Smooth muscle cell (in vitro differentiated cells): ENCODE data around the gene FAM13B. TPM values are rescaled to one million over a fixed set of nuclear protein-coding genes. Genes with fewer than 3 reads are reported as not detected.
"Not testable (repeated sequence)": the region's sequence is repeated elsewhere in the genome, so short reads cannot be mapped to it uniquely, and the experiment has no call there.

Source experiments
- DNase-seq: peaks from one replicate; lab custom pipeline; 2025; ENCODE audit not compliant: unreplicated experiment; lab: John Stamatoyannopoulos, UW
- H2AFZ ChIP-seq: fragments of 200-600 bp; sonication (generic); 2 replicates; pipeline ENCODE4 v1.6.0; 2016; ENCODE audit warnings: antibody characterized with exemption, low read depth, mild to moderate bottlenecking
- H3F3A ChIP-seq: fragments of 200-600 bp; sonication (generic); 2 replicates; pipeline ENCODE4 v1.6.0; 2017; ENCODE audit warnings: antibody characterized with exemption, low read depth
- H3K27ac ChIP-seq: fragments of 200-600 bp; sonication (generic); 2 replicates; pipeline ENCODE4 v1.5.1; 2016; ENCODE audit warnings: low read depth, mild to moderate bottlenecking
- H3K27me3 ChIP-seq: fragments of 200-600 bp; sonication (generic); 2 replicates; pipeline ENCODE4 v1.6.1; 2016; ENCODE audit warnings: low read depth, mild to moderate bottlenecking
- H3K36me3 ChIP-seq: fragments of 200-600 bp; sonication (generic); 2 replicates; pipeline ENCODE4 v1.5.1; 2016; ENCODE audit warnings: low read depth
- H3K4me1 ChIP-seq: fragments of 200-600 bp; sonication (generic); 2 replicates; pipeline ENCODE4 v1.5.1; 2016; ENCODE audit warnings: low read depth
- H3K4me2 ChIP-seq: fragments of 200-600 bp; sonication (generic); 2 replicates; pipeline ENCODE4 v1.6.0; 2016; ENCODE audit warnings: mild to moderate bottlenecking
- H3K4me3 ChIP-seq: fragments of 200-600 bp; sonication (generic); 2 replicates; pipeline ENCODE4 v1.5.1; 2016; ENCODE audit warnings: mild to moderate bottlenecking
- H3K79me2 ChIP-seq: fragments of 200-600 bp; sonication (generic); 2 replicates; pipeline ENCODE4 v1.6.0; 2016; ENCODE audit warnings: low read depth, mild to moderate bottlenecking
- H3K9ac ChIP-seq: fragments of 200-600 bp; sonication (generic); 2 replicates; pipeline ENCODE4 v1.6.0; 2016; ENCODE audit warnings: low read depth
- H3K9me3 ChIP-seq: fragments of 200-600 bp; sonication (generic); replicated peaks from 2 replicates; pipeline ENCODE4 v1.5.1; 2016; ENCODE audit warnings: low read depth
- H4K20me1 ChIP-seq: fragments of 200-600 bp; sonication (generic); 2 replicates; pipeline ENCODE4 v1.6.0; 2016; ENCODE audit warnings: low read depth
- CTCF ChIP-seq: fragments of 200-600 bp; sonication (generic); IDR thresholded peaks from 2 replicates; pipeline ENCODE4 v1.5.1; 2017; ENCODE audit warnings: borderline replicate concordance, mild to moderate bottlenecking, antibody characterized with exemption; ENCODE audit not compliant: insufficient read depth, poor library complexity, severe bottlenecking
- WGBS: methylation state at CpG from one replicate; pipeline ENCODE4 v1.1.7; 2016; ENCODE audit warnings: low lambda C conversion rate; 5-methylcytosine and 5-hydroxymethylcytosine counted together
- polyA plus RNA-seq: library from polyadenylated mRNA; unstranded; fragments of >200 nt; fragmentation: Nextera tagmentation; extraction: Ambion mirVana; gene quantifications from 2 replicates; pipeline ENCODE4 v1.2.1, GENCODE V29; 2016
- total RNA-seq: library from RNA; depleted of rRNA; stranded (reverse); fragments of >200 nt; gene quantifications from 2 replicates; pipeline ENCODE4 v1.2.3, GENCODE V29; 2014

FAM13B gene
- total and polyA plus RNA-seq, 2 experiments from 2014 or later, result 3.8 to 15.1 TPM

DNA sequence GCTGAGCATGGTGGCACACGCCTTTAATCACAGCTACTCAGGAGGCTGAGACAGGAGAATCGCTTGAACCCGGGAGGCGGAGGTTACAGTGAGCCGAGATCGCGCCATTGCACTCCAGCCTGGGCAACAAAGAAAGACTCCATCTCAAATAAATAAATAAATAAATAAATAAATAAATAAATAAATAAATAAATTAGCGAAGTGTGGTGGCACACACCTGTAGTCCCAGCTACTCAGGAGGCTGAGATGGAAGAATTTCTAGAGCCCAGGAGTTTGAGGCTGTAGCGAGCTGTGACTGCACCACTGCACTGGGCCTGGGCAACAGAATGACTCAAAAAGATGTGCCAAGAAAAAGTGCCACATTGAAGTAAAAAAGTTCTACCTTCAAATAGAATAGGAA, 6.1 kb downstream of the FAM13B start:
- H3K4me3 ChIP-seq, H3K9ac ChIP-seq, H3K27me3 ChIP-seq, H3F3A ChIP-seq, H3K4me2 ChIP-seq, DNase-seq, H3K36me3 ChIP-seq, H3K9me3 ChIP-seq, H2AFZ ChIP-seq, H3K27ac ChIP-seq: not testable (repeated sequence)
- 98% methylated on average over 9 of the region's 9 CpGs for WGBS
- Histone ChIP-seq H3K4me1 (peaks cover 12% of the 10 kb centered on the region), H3K79me2 (peaks cover 100% of the 10 kb centered on the region), H4K20me1 (peaks cover 100% of the 10 kb centered on the region)

DNA sequence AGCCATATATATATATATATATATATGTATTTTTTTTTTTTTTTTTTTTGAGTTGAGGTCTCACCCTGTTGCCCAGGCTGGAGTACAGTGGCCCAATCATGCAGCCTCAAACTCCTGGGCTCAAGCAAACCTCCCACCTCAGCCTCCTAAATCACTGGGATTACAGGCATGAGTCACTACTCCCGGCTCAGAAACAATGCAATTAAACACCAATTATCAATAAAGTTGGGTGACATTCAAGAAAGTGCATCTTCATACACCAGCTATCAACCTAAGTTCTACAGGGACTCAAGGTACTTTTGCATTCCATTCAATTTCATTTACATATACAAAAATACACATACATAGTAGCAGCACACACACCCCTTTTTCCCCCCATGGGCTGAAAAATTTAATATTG, 7.6 kb downstream of the FAM13B start:
- DNase-seq, result no peak
- Histone ChIP-seq H3F3A (no peaks in the 10 kb centered on the region), H3K79me2 (peaks cover 100% of the 10 kb centered on the region), H3K27ac (no peak overlapping the region), H3K4me1 (no peaks in the 10 kb centered on the region), H3K4me3 (no peak overlapping the region), H4K20me1 (peaks cover 100% of the 10 kb centered on the region), H3K4me2 (no peak overlapping the region), H3K9me3 (no peaks in the 10 kb centered on the region), H3K9ac (no peak overlapping the region), H2AFZ (no peak overlapping the region), H3K27me3 (no peaks in the 10 kb centered on the region), H3K36me3 (peaks cover 13% of the 10 kb centered on the region)
- 53% methylated on average over 1 of the region's 1 CpG for WGBS
- TF ChIP-seq CTCF, result no peak

DNA sequence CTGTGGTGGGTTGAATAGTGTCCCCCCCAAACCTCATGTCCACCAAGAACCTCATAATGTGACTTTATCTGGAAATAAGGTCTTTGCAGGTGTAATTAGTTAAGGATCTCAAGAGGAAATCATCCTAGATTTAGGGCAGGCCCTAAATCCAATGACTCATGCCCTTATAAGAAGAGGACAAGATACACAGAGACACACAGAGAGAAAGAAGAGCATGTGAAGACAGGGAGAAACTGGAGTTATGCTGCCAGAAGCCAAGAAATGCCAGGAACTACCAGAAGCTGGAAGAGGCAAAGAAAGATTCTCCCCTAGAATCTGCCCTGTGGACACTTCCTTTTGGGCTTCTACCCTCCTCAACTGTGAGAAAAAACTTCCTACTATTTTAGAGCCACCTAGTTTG, 8.8 kb downstream of the FAM13B start:
- H3K9ac ChIP-seq, result no peak overlapping the region
- no peaks in the 10 kb centered on the region for H3K9me3 ChIP-seq
- H2AFZ ChIP-seq, result no peak overlapping the region
- no peak overlapping the region for H3K4me3 ChIP-seq
- H3K4me1 ChIP-seq, result no peaks in the 10 kb centered on the region
- DNase-seq, result no peak
- H3K27ac ChIP-seq, result peak overlapping the region; percentile 13
- H3K36me3 ChIP-seq, result peaks cover 17% of the 10 kb centered on the region
- H3K4me2 ChIP-seq, result no peak overlapping the region
- peaks cover 97% of the 10 kb centered on the region for H4K20me1 ChIP-seq
- no peaks in the 10 kb centered on the region for H3K27me3 ChIP-seq
- H3F3A ChIP-seq, result no peaks in the 10 kb centered on the region
- H3K79me2 ChIP-seq, result peaks cover 91% of the 10 kb centered on the region
- no peak for TF ChIP-seq CTCF

GRCh38 chr5:138022912-138023311, 10.0 kb downstream of the FAM13B start:
- Histone ChIP-seq H3K27ac (no peak overlapping the region), H3K36me3 (peaks cover 22% of the 10 kb centered on the region), H4K20me1 (peaks cover 95% of the 10 kb centered on the region), H3K4me2 (no peak overlapping the region), H2AFZ (no peak overlapping the region), H3K79me2 (peaks cover 85% of the 10 kb centered on the region), H3F3A (no peaks in the 10 kb centered on the region), H3K4me1 (no peaks in the 10 kb centered on the region), H3K27me3 (no peaks in the 10 kb centered on the region), H3K9me3 (no peaks in the 10 kb centered on the region), H3K9ac (no peak overlapping the region), H3K4me3 (no peak overlapping the region)
- DNase-seq, result no peak
- TF ChIP-seq CTCF, result no peak
- 92% methylated on average over 3 of the region's 3 CpGs for WGBS
